HG02571 (cell line): ENCODE measurements around the gene TLR5.

Experiments
- ATAC-seq: cut with Tn5 transposase; IDR thresholded peaks from one replicate; pipeline ENCODE4 v1.9.1; 2021; ENCODE audit warnings: mild to moderate bottlenecking, moderate library complexity; ENCODE audit not compliant: unreplicated experiment

The TLR5 gene

GRCh38 chr1:223068900-223069665, 74.0 kb downstream of the TLR5 start:
- ATAC-seq, result no peak

DNA sequence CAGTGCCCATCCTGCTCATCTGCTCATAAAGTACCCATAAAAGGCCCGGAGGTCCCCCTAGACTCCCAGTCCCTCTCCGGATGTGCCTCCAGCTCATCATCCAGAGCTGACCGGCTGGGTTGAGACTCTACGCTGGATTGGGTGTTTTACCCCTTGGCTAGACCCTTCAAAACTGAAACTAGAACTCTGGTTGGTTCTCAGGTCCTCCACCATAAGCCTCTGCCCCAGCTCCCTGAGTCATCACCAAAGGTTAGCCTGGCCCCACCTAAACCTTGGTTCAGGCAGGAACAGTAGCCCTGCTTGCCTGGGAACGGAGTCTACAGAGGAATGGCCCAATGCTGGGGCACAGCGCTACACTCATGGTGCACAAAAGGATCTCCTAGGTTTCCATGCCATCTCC, 75.1 kb downstream of the TLR5 start:
- ATAC-seq, result no peak

DNA sequence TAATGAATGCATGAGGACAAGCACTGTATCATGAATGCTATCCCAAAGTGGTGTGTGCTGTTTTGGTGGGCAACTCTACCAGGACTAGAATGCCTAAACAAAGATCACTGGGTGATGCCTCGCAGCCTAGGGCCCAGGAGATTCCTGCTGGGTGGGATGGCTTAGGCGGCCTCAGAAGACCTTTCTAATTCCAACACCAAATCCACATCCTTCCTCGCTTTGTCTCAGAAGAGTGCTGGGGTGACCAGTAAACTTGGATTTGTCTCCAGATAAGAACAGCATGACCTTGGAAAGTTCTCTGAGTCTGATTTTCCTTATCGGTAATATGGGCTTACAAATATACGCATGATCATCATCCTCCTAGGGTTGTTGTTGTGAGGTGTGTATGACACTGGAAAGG, 76.6 kb downstream of the TLR5 start:
- no peak for ATAC-seq

GRCh38 chr1:223062177-223062576, 80.9 kb downstream of the TLR5 start:
- ATAC-seq, result no peak

GRCh38 chr1:223059526-223059925, 83.5 kb downstream of the TLR5 start:
- no peak for ATAC-seq
